Bronchial epithelial cell (primary cell): Measurements from ENCODE around the gene TRIM66. TPM values are rescaled to one million over a fixed set of nuclear protein-coding genes. Genes with fewer than 3 reads are reported as not detected.

Experiments
- DNase-seq: peaks from one replicate; pipeline ENCODE4 v3.0.0-alpha.2; 2010; ENCODE audit warnings: low read depth
- FAIRE-seq: peaks from 2 replicates; lab custom pipeline; 2011; peaks lifted over from hg19 to GRCh38; lab: Jason Lieb, UNC
- H3K27me3 ChIP-seq: 2 replicates; pipeline ENCODE4 v1.5.1; 2011; ENCODE audit warnings: low read length; ENCODE audit not compliant: control insufficient read depth, insufficient read depth
- H3K36me3 ChIP-seq: 2 replicates; pipeline ENCODE4 v1.5.1; 2011; ENCODE audit warnings: low read length; ENCODE audit not compliant: control insufficient read depth, insufficient read depth
- H3K4me3 ChIP-seq: 2 replicates; pipeline ENCODE4 v1.5.1; 2011; ENCODE audit warnings: mild to moderate bottlenecking, low read depth, low read length, control low read depth
- CTCF ChIP-seq: IDR thresholded peaks from 2 replicates; pipeline ENCODE4 v1.5.1; 2011; ENCODE audit warnings: mild to moderate bottlenecking, moderate library complexity, low read length, control low read depth, inconsistent platforms; ENCODE audit not compliant: insufficient read depth, severe bottlenecking
- total RNA-seq: library from RNA; depleted of rRNA; stranded (reverse); fragments of >200 nt; gene quantifications from 2 replicates; pipeline ENCODE4 v1.2.1, GENCODE V29; 2014

TRIM66 gene
- total RNA-seq, 1 donor from 2014 or later: 4.2 TPM

- peaks cover 13% of the 10 kb centered on the region for H3K36me3 ChIP-seq
- no peaks in the 10 kb centered on the region for H3K27me3 ChIP-seq
- DNase-seq (no peak), FAIRE-seq (no peak)
- no peak for TF ChIP-seq CTCF
- H3K4me3 ChIP-seq: no peak overlapping the region
Observed at GRCh38 chr11:8693010-8693551, 10.6 kb upstream of the TRIM66 start.

- no peaks in the 10 kb centered on the region for H3K27me3 ChIP-seq
- FAIRE-seq: no peak
- DNase-seq: peak; percentile 38
- TF ChIP-seq CTCF: no peak
- no peak overlapping the region for H3K4me3 ChIP-seq
- peaks cover 12% of the 10 kb centered on the region for H3K36me3 ChIP-seq
Observed at GRCh38 chr11:8692417-8692816, 10.0 kb upstream of the TRIM66 start.

- Histone ChIP-seq H3K36me3 (peaks cover 10% of the 10 kb centered on the region), H3K27me3 (no peaks in the 10 kb centered on the region), H3K4me3 (no peak overlapping the region)
- no peak for FAIRE-seq
- TF ChIP-seq CTCF: no peak
- DNase-seq: no peak
Observed at GRCh38 chr11:8691601-8692000, 9.1 kb upstream of the TRIM66 start.

DNA sequence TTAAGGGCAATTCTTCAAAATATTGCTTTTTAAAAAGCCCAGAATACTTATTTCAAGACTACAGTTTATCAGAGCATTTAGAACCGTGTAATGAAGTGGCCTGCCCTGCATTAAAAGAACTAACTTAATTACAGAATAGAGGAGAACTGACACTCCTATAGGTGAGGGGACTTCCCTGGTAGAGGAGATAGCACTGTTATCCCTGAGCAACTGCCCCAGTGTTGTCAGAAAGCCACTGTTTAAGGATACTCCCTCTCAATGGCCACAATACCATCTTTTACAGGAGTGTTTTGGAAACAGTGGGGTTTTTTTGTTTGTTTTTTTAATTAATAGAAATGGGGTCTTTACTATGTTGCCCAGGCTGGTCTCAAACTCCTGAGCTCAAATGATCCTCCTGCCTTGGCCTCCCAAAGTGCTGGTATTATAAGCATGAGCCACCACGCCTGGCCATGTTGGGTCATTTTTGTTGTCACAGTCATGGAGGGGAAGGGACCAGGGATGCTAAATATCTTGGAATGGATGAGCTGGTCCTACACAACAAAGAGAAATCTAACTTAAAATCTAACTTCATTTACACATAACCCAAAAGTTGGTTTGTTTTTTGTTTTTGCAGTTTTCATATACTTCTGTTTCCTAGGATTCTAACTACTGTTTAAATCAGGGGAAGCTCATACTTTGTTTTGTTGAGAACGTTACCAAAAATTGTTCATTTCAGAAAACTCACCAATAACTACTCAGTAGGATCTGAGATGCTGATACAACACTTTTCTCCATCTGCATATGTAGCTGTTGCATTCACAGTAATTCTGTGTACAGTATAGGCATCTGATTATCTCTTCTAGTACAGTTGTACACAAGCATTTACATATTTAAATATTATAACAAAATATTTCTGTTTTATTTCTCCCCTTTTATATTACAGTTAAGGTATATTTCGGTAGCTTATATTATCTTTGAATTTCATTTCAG, 8.2 kb upstream of the TRIM66 start:
- Histone ChIP-seq H3K36me3 (peaks cover 12% of the 10 kb centered on the region), H3K4me3 (no peak overlapping the region), H3K27me3 (no peaks in the 10 kb centered on the region)
- FAIRE-seq (no peak), DNase-seq (no peak)
- TF ChIP-seq CTCF: no peak

GRCh38 chr11:8689726-8690255, 7.3 kb upstream of the TRIM66 start:
- Histone ChIP-seq H3K4me3 (no peak overlapping the region), H3K27me3 (no peaks in the 10 kb centered on the region), H3K36me3 (peaks cover 15% of the 10 kb centered on the region)
- DNase-seq: no peak
- no peak for FAIRE-seq
- no peak for TF ChIP-seq CTCF
